Measurements from ENCODE around the gene WFDC10B.

Gene WFDC10B

DNA sequence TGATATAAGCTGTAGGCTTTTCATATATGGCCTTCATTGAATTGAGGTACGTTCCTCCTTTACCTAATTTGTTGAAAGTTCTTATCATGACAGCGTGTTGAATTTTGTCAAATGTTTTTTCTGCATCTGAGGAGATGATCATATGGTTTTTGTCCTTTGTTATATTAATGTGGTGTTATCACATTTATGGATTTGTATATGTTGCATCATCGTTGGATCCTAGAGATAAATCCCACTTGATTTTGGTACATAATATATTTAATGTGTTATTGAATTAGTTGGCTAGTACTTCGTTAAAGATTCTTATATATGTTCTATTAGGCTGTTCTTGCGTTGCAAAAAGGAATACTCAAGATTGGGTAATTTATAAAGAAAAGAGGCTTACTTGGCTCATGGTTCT lies 65.1 kb downstream of the WFDC10B start:
- TF ChIP-seq POLR2AphosphoS5 (IDR thresholded peaks at IDR 0.05; ENCODE audit: borderline replicate concordance, low read depth, low read length) (no peak), FOXP2 (optimal IDR thresholded peaks at IDR 0.05; ENCODE audit: control extremely low read depth, extremely low read length, insufficient read depth) (no peak), EZH2 (IDR thresholded peaks at IDR 0.05) (no peak)
- Histone ChIP-seq H3K36me3 (ENCODE audit: insufficient read depth, low read length) (no peaks in the 10 kb centered on the region), H3K27ac (no peak overlapping the region), H3K4me3 (no peak overlapping the region), H3K9ac (ENCODE audit: insufficient read length) (no peak overlapping the region), H3K9me3 (ENCODE audit: low read depth, low read length) (no peaks in the 10 kb centered on the region)
- no peak for DNase-seq (ENCODE audit: low read depth, low spot score)

- no peak overlapping the region for H3K9ac ChIP-seq (ENCODE audit: insufficient read length)
- DNase-seq (ENCODE audit: low read depth, low spot score): no peak
- no peaks in the 10 kb centered on the region for H3K36me3 ChIP-seq (ENCODE audit: insufficient read depth, low read length)
- no peaks in the 10 kb centered on the region for H3K9me3 ChIP-seq (ENCODE audit: low read depth, low read length)
- no peak overlapping the region for H3K4me3 ChIP-seq
- TF ChIP-seq POLR2AphosphoS5 (IDR thresholded peaks at IDR 0.05; ENCODE audit: borderline replicate concordance, low read depth, low read length): no peak
- TF ChIP-seq EZH2 (IDR thresholded peaks at IDR 0.05): no peak
- no peak for TF ChIP-seq FOXP2 (optimal IDR thresholded peaks at IDR 0.05; ENCODE audit: control extremely low read depth, extremely low read length, insufficient read depth)
- no peak overlapping the region for H3K27ac ChIP-seq
Measured at GRCh38 chr20:45636513-45636912, 68.3 kb downstream of the WFDC10B start.

Measured in SK-N-MC (cell line).